Endothelial cell of umbilical vein (primary cell): ENCODE results near the gene KIAA0408. TPM values are rescaled to one million over a fixed set of nuclear protein-coding genes. Genes with fewer than 3 reads are reported as not detected.

Source experiments
- BruUV-seq: library from RNA; stranded (reverse); fragments of 400-500 nt; replicated peaks from 2 replicates; lab custom pipeline; 2021; lab: Mats Ljungman, UMichigan
- CTCF ChIA-PET: fragments of 300-600, 350-600 bp; sonication (Branson Sonifier 250); formaldehyde crosslinking; loops from one replicate; lab custom pipeline; 2021; ENCODE audit warnings: antibody characterized with exemption, inconsistent platforms; lab: Charles Lee
- POLR2A ChIA-PET: fragments of 300-600, 350-600 bp; sonication (Branson Sonifier 250); formaldehyde crosslinking; loops from one replicate; lab custom pipeline; 2021; ENCODE audit warnings: antibody characterized with exemption, inconsistent platforms; lab: Charles Lee
- DNase-seq: peaks from one replicate; pipeline ENCODE4 v3.0.0-alpha.2; 2011; ENCODE audit warnings: low read depth, low spot score
- FAIRE-seq: peaks from 2 replicates; lab custom pipeline; 2011; peaks lifted over from hg19 to GRCh38; lab: Jason Lieb, UNC
- H2AFZ ChIP-seq: 2 replicates; pipeline ENCODE4 v1.6.0; 2012; ENCODE audit warnings: low read depth, low read length, control low read depth, inconsistent platforms
- H3K27ac ChIP-seq: 2 replicates; pipeline ENCODE4 v1.5.1; 2011; ENCODE audit warnings: low read depth, mild to moderate bottlenecking, control low read depth, low read length, moderate library complexity; ENCODE audit not compliant: insufficient read depth
- H3K27me3 ChIP-seq, 2 experiments: 2 replicates each; pipeline versions ENCODE4 v1.6.0 to v1.6.1; 2011; ENCODE audit warnings: low read length in 2 of 2, mixed read lengths in 1 of 2; ENCODE audit not compliant: control insufficient read depth in 2 of 2, insufficient read depth in 2 of 2
- H3K36me3 ChIP-seq, 2 experiments: 2 replicates in 1 of 2; 3 replicates in 1 of 2; pipeline ENCODE4 v1.5.1; 2011; ENCODE audit warnings: low read length in 2 of 2, mild to moderate bottlenecking in 1 of 2, moderate library complexity in 1 of 2; ENCODE audit not compliant: control insufficient read depth in 2 of 2, insufficient read depth in 2 of 2; ENCODE audit errors: extremely low read depth in 1 of 2
- H3K4me1 ChIP-seq: 3 replicates; pipeline ENCODE4 v1.5.1; 2011; ENCODE audit warnings: mild to moderate bottlenecking, low read length; ENCODE audit not compliant: control insufficient read depth, insufficient read depth; ENCODE audit errors: extremely low read depth
- H3K4me2 ChIP-seq: 2 replicates; pipeline ENCODE4 v1.6.1; 2011; ENCODE audit warnings: low read length, control low read depth, mixed read lengths; ENCODE audit not compliant: insufficient read depth
- H3K4me3 ChIP-seq, 3 experiments: fragments of 200-600 bp in 1 of 3; sonication (generic), shearing (Covaris generic) in 1 of 3; replicated peaks in 1 of 3; 2 replicates each; pipeline ENCODE4 v1.5.1; 2011 to 2016; ENCODE audit warnings: control low read depth in 3 of 3, low read length in 3 of 3, mild to moderate bottlenecking in 2 of 3, inconsistent platforms in 1 of 3, low read depth in 1 of 3, moderate library complexity in 1 of 3; ENCODE audit not compliant: insufficient read depth in 1 of 3
- H3K79me2 ChIP-seq: 2 replicates; pipeline ENCODE4 v1.6.0; 2012; ENCODE audit warnings: low read length, inconsistent platforms; ENCODE audit not compliant: control insufficient read depth, insufficient read depth
- H3K9ac ChIP-seq: replicated peaks from 2 replicates; pipeline ENCODE3; 2011; ENCODE audit warnings: low read length, control low read depth; ENCODE audit not compliant: insufficient read depth; ENCODE audit errors: extremely low read depth
- H3K9me1 ChIP-seq: replicated peaks from 3 replicates; pipeline ENCODE4 v1.6.0; 2011; ENCODE audit warnings: mild to moderate bottlenecking, low read length; ENCODE audit not compliant: control insufficient read depth, insufficient read depth; ENCODE audit errors: extremely low read depth
- H3K9me3 ChIP-seq: replicated peaks from 2 replicates; pipeline ENCODE4 v1.5.1; 2012; ENCODE audit warnings: low read length, inconsistent platforms; ENCODE audit not compliant: control insufficient read depth, insufficient read depth
- H4K20me1 ChIP-seq: replicated peaks from 2 replicates; pipeline ENCODE3; 2011; ENCODE audit warnings: mild to moderate bottlenecking, low read length; ENCODE audit not compliant: control insufficient read depth, insufficient read depth; ENCODE audit errors: extremely low read depth
- EZH2 ChIP-seq: IDR thresholded peaks from 2 replicates; pipeline ENCODE4 v1.6.1; 2012; ENCODE audit warnings: borderline replicate concordance, low read depth, mild to moderate bottlenecking, moderate library complexity, low read length, inconsistent platforms; ENCODE audit not compliant: severe bottlenecking
- FOS ChIP-seq: IDR thresholded peaks from 2 replicates; pipeline ENCODE4 v1.6.1; 2011; ENCODE audit warnings: mild to moderate bottlenecking, low read length, moderate library complexity, borderline replicate concordance; ENCODE audit not compliant: insufficient read depth
- GATA2 ChIP-seq: IDR thresholded peaks from 2 replicates; pipeline ENCODE4 v1.7.0; 2011; ENCODE audit warnings: low read depth, mild to moderate bottlenecking, moderate library complexity, mixed read lengths, low read length; ENCODE audit not compliant: insufficient read length, insufficient read depth
- JUN ChIP-seq: IDR thresholded peaks from 2 replicates; pipeline ENCODE4 v1.6.1; 2011; ENCODE audit warnings: borderline replicate concordance, low read depth; ENCODE audit not compliant: insufficient read length, insufficient read depth
- MYC ChIP-seq: IDR thresholded peaks from one replicate; pipeline ENCODE4 v1.6.1; 2011; ENCODE audit warnings: mild to moderate bottlenecking, low read depth, low read length
- POLR2A ChIP-seq: IDR thresholded peaks from 2 replicates; pipeline ENCODE4 v1.6.1; 2012; ENCODE audit warnings: low read depth, mild to moderate bottlenecking, control low read depth, low read length
- POLR2AphosphoS5 ChIP-seq: IDR thresholded peaks from 2 replicates; pipeline ENCODE4 v1.6.1; 2012; ENCODE audit warnings: low read depth, mild to moderate bottlenecking, control low read depth, low read length, moderate library complexity; ENCODE audit not compliant: insufficient read depth
- dilution Hi-C: fragments of 300-500 bp; cut with MboI; formaldehyde crosslinking; loops from one replicate; pipeline ENCODE4 v1.15.0; 2019; ENCODE audit warnings: low sequenced_read_pairs; ENCODE audit not compliant: extremely low pct_ligation_motif_present
- intact Hi-C: fragments of 100-400 bp; cut with micrococcal nuclease; formaldehyde crosslinking; loops from one replicate; pipeline ENCODE4 v1.10.0; 2022
- polyA plus RNA-seq, 4 experiments: library from polyadenylated mRNA; depleted of rRNA in 3 of 4; stranded (reverse) in 3 of 4; unstranded in 1 of 4; fragments of >200 nt; gene quantifications; 2 replicates each; pipeline versions ENCODE4 v1.2.1 to v1.2.3, GENCODE V29; 2011 to 2012; ENCODE audit warnings: missing spikeins in 1 of 4
- total RNA-seq: library from RNA; stranded (reverse); gene quantifications from 2 replicates; pipeline ENCODE4 v1.2.3, GENCODE V29; 2021
- TF ChIP-seq, protein P1 (sequence below): IDR thresholded peaks from 2 replicates; pipeline ENCODE4 v1.6.1; 2011; ENCODE audit not compliant: insufficient read depth, insufficient read length
- TF ChIP-seq, protein P2 (sequence below), 2 donors: IDR thresholded peaks; 1 replicate in 1 of 2; 2 replicates in 1 of 2; pipeline ENCODE4 v1.5.1; 2011; ENCODE audit warnings: low read length in 2 of 2, mild to moderate bottlenecking in 2 of 2, moderate library complexity in 2 of 2, control low read depth in 1 of 2, inconsistent platforms in 1 of 2, low read depth in 1 of 2; ENCODE audit not compliant: insufficient read depth in 1 of 2; ENCODE audit errors: extremely low read depth in 1 of 2

KIAA0408 gene
- total and polyA plus RNA-seq, 2 donors (not counting 3 experiments of a cell fraction or from before 2014, with no cell fraction given), result not detected

DNA sequence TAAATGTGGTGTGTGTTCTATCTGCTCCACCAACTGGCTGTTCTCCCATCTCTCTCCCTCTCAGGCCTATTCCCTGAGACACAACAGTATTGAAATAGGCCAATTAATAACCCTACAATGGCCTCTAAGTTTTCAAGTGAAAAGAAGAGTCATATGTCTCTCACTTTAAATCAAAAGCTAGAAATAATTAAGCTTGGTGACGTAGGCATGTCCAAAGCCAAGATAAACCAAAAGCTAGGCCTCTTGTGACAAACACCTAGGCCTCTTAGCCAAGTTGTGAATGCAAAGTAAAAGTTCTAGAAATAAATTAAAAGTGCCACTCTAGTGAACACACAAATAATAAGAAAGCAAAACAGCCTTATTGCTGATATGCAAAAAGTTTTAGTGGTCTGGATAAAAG lies 30.1 kb upstream of the KIAA0408 start:
- Histone ChIP-seq H3K36me3 (no peaks in the 10 kb centered on the region), H3K27ac (no peak overlapping the region), H3K4me1 (no peaks in the 10 kb centered on the region), H4K20me1 (no peaks in the 10 kb centered on the region), H3K27me3 (peaks cover 11 to 17% of the 10 kb centered on the region in 2 experiments), H3K4me3 (no peak overlapping the region), H3K9ac (no peak overlapping the region), H3K9me1 (no peaks in the 10 kb centered on the region), H2AFZ (no peak overlapping the region), H3K4me2 (no peak overlapping the region), H3K79me2 (no peaks in the 10 kb centered on the region), H3K9me3 (no peaks in the 10 kb centered on the region)
- DNase-seq, result no peak
- no TSS peak for BruUV-seq
- dilution Hi-C loops, result no loop called here
- CTCF ChIA-PET, result interaction anchor here (0.7 to 2.5 kb wide), 4 partner anchors 12 to 28 kb away, joined by 3 to 11 read pairs (median 4); no protein-coding TSS in a partner anchor
- POLR2A ChIA-PET, result no interaction called here
- no peak for TF ChIP-seq JUN
- TF ChIP-seq, protein P1, sequence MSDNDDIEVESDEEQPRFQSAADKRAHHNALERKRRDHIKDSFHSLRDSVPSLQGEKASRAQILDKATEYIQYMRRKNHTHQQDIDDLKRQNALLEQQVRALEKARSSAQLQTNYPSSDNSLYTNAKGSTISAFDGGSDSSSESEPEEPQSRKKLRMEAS, result no peak
- no peak for TF ChIP-seq POLR2AphosphoS5
- TF ChIP-seq POLR2A, result no peak
- no peak for TF ChIP-seq FOS
- TF ChIP-seq GATA2, result no peak
- TF ChIP-seq EZH2, result no peak
- TF ChIP-seq, protein P2, sequence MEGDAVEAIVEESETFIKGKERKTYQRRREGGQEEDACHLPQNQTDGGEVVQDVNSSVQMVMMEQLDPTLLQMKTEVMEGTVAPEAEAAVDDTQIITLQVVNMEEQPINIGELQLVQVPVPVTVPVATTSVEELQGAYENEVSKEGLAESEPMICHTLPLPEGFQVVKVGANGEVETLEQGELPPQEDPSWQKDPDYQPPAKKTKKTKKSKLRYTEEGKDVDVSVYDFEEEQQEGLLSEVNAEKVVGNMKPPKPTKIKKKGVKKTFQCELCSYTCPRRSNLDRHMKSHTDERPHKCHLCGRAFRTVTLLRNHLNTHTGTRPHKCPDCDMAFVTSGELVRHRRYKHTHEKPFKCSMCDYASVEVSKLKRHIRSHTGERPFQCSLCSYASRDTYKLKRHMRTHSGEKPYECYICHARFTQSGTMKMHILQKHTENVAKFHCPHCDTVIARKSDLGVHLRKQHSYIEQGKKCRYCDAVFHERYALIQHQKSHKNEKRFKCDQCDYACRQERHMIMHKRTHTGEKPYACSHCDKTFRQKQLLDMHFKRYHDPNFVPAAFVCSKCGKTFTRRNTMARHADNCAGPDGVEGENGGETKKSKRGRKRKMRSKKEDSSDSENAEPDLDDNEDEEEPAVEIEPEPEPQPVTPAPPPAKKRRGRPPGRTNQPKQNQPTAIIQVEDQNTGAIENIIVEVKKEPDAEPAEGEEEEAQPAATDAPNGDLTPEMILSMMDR (IDR thresholded peaks at IDR 0.05; ENCODE audit: extremely low read depth in 1 of 2, insufficient read depth in 1 of 2, low read depth in 1 of 2, low read length in 2 of 2), result no peak
- TF ChIP-seq MYC, result no peak
- FAIRE-seq, result no peak
- intact Hi-C loops, result no loop called here
